Effector memory CD4-positive, alpha-beta T cell (primary cell): ENCODE measurements around the gene RAN.

ENCODE experiments used
- DNase-seq, 3 donors: peaks; one replicate each; pipeline ENCODE4 v3.0.0-alpha.2; 2020
- H3K27ac ChIP-seq: 2 replicates; pipeline ENCODE4 v1.7.0; 2013; ENCODE audit warnings: mild to moderate bottlenecking, low read length, moderate library complexity; ENCODE audit not compliant: insufficient read depth, poor library complexity, severe bottlenecking
- H3K27me3 ChIP-seq: replicated peaks from 2 replicates; pipeline ENCODE4 v1.7.0; 2013; ENCODE audit warnings: mild to moderate bottlenecking, low read length; ENCODE audit not compliant: insufficient read depth, control insufficient read depth, poor library complexity, severe bottlenecking
- H3K36me3 ChIP-seq: 2 replicates; pipeline ENCODE4 v1.7.0; 2013; ENCODE audit warnings: mild to moderate bottlenecking, low read length, moderate library complexity; ENCODE audit not compliant: control insufficient read depth, insufficient read depth
- H3K4me1 ChIP-seq: 2 replicates; pipeline ENCODE4 v1.7.0; 2013; ENCODE audit warnings: low read length, mild to moderate bottlenecking; ENCODE audit not compliant: control insufficient read depth, insufficient read depth, poor library complexity, severe bottlenecking
- H3K4me3 ChIP-seq: 2 replicates; pipeline ENCODE4 v1.7.0; 2013; ENCODE audit warnings: low read length, low read depth, mild to moderate bottlenecking; ENCODE audit not compliant: insufficient read depth, poor library complexity, severe bottlenecking
- H3K9me3 ChIP-seq: 2 replicates; pipeline ENCODE4 v1.7.0; 2013; ENCODE audit warnings: mild to moderate bottlenecking, low read length, moderate library complexity; ENCODE audit not compliant: control insufficient read depth

Gene RAN

GRCh38 chr12:130924966-130925665, 53.2 kb downstream of the RAN start:
- Histone ChIP-seq H3K27me3 (no peaks in the 10 kb centered on the region), H3K9me3 (no peaks in the 10 kb centered on the region), H3K4me1 (no peaks in the 10 kb centered on the region), H3K4me3 (no peak overlapping the region), H3K36me3 (no peaks in the 10 kb centered on the region), H3K27ac (no peak overlapping the region)
- no peak for DNase-seq

GRCh38 chr12:130925666-130926015, 53.8 kb downstream of the RAN start:
- no peaks in the 10 kb centered on the region for H3K4me1 ChIP-seq
- no peaks in the 10 kb centered on the region for H3K9me3 ChIP-seq
- H3K27me3 ChIP-seq, result no peaks in the 10 kb centered on the region
- H3K36me3 ChIP-seq, result no peaks in the 10 kb centered on the region
- DNase-seq, result no peak
- H3K4me3 ChIP-seq, result no peak overlapping the region
- no peak overlapping the region for H3K27ac ChIP-seq
